ENCODE results near the gene LAYN.

DNA sequence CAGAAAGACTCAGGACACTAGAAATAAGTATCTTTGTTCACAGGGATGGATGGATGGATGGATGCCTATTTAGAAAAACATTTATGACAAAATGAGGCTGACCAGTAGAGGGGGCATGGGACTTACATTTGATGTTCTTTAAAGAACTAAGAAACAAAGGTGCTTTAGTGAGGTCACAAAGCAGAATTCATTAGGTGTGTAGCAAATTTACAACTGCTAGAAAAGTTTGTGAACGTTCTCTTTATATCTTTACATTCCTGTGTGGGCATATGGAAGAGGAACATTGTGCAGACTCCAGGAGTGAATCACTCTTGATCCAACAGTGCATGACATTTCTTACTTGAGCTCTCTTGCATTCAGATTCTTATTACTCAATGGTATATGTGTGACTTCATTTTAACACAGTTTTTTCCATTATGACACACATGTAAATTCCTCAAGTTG lies 45.9 kb downstream of the LAYN start:
- TF ChIP-seq POLR2A (IDR thresholded peaks at IDR 0.05): no peak
- TF ChIP-seq, protein P1, sequence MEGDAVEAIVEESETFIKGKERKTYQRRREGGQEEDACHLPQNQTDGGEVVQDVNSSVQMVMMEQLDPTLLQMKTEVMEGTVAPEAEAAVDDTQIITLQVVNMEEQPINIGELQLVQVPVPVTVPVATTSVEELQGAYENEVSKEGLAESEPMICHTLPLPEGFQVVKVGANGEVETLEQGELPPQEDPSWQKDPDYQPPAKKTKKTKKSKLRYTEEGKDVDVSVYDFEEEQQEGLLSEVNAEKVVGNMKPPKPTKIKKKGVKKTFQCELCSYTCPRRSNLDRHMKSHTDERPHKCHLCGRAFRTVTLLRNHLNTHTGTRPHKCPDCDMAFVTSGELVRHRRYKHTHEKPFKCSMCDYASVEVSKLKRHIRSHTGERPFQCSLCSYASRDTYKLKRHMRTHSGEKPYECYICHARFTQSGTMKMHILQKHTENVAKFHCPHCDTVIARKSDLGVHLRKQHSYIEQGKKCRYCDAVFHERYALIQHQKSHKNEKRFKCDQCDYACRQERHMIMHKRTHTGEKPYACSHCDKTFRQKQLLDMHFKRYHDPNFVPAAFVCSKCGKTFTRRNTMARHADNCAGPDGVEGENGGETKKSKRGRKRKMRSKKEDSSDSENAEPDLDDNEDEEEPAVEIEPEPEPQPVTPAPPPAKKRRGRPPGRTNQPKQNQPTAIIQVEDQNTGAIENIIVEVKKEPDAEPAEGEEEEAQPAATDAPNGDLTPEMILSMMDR (IDR thresholded peaks at IDR 0.05): peak; percentile 56 to 69 (median 56)
